Peyer's patch (tissue), 4 donors: ENCODE data around the gene TYSND1.

ENCODE experiments used
- POLR2A ChIP-seq, 2 donors: fragments of 450-650 bp; IDR thresholded peaks; one replicate each; pipeline ENCODE4 v1.5.1; 2017; ENCODE audit warnings: antibody characterized with exemption in 2 of 2, mild to moderate bottlenecking in 2 of 2, moderate library complexity in 2 of 2
- TF ChIP-seq, protein P1 (sequence below), 6 experiments: fragments of 450-650 bp in 4 of 6; fragments of 200-600 bp in 2 of 6; sonication (generic) in 1 of 6; IDR thresholded peaks; one replicate each; pipeline ENCODE4 v1.5.1; 2017 to 2019; ENCODE audit warnings: antibody characterized with exemption in 6 of 6, mild to moderate bottlenecking in 3 of 6, moderate library complexity in 1 of 6

DNA sequence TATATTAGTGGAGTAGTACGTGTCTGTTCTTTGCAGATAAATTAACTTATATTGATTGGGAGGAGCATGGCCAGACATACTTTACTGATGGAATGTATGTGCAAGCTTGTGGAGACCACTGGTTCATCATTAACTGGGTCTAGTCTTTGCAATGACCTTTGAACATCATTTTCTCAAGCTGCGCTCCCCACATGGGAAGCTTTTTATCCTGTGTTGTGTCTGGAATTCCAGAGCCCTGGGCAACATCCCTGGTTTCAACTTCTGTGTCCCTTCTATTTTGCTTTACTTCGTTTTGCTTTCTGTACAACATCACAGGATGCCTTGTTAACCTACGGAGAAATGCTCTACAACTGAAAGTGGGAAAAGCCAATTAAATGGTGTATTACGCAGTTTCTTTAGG lies 55.5 kb downstream of the TYSND1 start:
- TF ChIP-seq POLR2A (IDR thresholded peaks at IDR 0.05) = no peak
- TF ChIP-seq, protein P1, sequence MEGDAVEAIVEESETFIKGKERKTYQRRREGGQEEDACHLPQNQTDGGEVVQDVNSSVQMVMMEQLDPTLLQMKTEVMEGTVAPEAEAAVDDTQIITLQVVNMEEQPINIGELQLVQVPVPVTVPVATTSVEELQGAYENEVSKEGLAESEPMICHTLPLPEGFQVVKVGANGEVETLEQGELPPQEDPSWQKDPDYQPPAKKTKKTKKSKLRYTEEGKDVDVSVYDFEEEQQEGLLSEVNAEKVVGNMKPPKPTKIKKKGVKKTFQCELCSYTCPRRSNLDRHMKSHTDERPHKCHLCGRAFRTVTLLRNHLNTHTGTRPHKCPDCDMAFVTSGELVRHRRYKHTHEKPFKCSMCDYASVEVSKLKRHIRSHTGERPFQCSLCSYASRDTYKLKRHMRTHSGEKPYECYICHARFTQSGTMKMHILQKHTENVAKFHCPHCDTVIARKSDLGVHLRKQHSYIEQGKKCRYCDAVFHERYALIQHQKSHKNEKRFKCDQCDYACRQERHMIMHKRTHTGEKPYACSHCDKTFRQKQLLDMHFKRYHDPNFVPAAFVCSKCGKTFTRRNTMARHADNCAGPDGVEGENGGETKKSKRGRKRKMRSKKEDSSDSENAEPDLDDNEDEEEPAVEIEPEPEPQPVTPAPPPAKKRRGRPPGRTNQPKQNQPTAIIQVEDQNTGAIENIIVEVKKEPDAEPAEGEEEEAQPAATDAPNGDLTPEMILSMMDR (IDR thresholded peaks at IDR 0.05) = no peak
